Skeletal muscle satellite cell (primary cell): ENCODE measurements around the gene C2orf74.
"Not testable (repeated sequence)": the region's sequence is repeated elsewhere in the genome, so short reads cannot be mapped to it uniquely, and the experiment has no call there.

ENCODE experiments used
- H3K27me3 ChIP-seq: 2 replicates; pipeline ENCODE4 v1.7.0; 2013; ENCODE audit warnings: low read length; ENCODE audit not compliant: control insufficient read depth, insufficient read depth
- H3K36me3 ChIP-seq: 2 replicates; pipeline ENCODE4 v1.7.0; 2013; ENCODE audit warnings: mild to moderate bottlenecking, control low read depth, low read length; ENCODE audit not compliant: insufficient read depth
- H3K4me1 ChIP-seq: 2 replicates; pipeline ENCODE4 v1.7.0; 2013; ENCODE audit warnings: low read length; ENCODE audit not compliant: control insufficient read depth, insufficient read depth
- H3K4me2 ChIP-seq: 2 replicates; pipeline ENCODE4 v1.7.0; 2013; ENCODE audit warnings: mild to moderate bottlenecking, low read length
- H3K4me3 ChIP-seq: 2 replicates; pipeline ENCODE4 v1.7.0; 2013; ENCODE audit warnings: low read length
- H3K9ac ChIP-seq: 2 replicates; pipeline ENCODE4 v1.7.0; 2013; ENCODE audit warnings: mild to moderate bottlenecking, low read depth, low read length, moderate library complexity
- H3K9me3 ChIP-seq: replicated peaks from 2 replicates; pipeline ENCODE4 v1.7.0; 2013; ENCODE audit warnings: mild to moderate bottlenecking, control low read depth, low read length

The C2orf74 gene

DNA sequence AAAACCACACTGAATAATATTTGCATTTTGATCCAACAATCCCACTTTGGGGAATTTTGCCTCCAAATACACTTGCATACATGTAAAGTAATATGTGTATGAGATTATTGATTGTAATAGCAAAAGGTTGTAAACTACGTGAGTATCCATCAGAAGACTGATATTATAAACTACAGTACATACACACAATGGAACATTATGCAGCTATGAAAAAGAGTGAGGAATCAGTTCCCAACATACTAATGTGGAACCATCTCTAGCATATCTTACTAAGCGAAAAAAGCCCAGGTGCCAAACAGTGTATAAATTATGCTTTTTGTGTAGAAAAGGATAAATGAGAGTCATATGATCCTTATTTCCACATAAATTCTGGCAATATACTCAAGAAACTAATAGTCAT, 16.0 kb upstream of the C2orf74 start:
- H3K36me3 ChIP-seq = peaks cover 22% of the 10 kb centered on the region
- peak overlapping the region; percentile 99 for H3K4me2 ChIP-seq
- H3K4me1 ChIP-seq = peaks cover 6% of the 10 kb centered on the region
- peak overlapping the region; percentile 88 for H3K9ac ChIP-seq
- peak overlapping the region; percentile 97 for H3K4me3 ChIP-seq
- no peaks in the 10 kb centered on the region for H3K27me3 ChIP-seq
- H3K9me3 ChIP-seq = no peaks in the 10 kb centered on the region

DNA sequence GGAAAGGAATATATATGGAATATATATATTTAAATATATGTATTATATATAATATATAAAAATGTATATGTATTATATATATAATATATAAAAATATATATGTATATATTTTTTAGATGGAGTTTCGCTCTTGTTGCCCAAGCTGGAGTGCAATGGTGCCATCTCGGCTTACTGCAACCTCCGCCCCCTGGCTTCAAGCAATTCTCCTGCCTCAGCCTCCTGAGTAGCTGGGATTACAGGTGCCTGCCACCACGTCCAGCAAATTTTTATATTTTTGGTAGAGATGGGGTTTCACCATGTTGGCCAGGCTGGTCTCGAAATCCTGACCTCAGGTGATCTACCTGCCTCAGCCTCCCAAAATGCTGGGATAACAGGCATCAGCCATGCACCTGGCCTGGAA, 13.9 kb upstream of the C2orf74 start:
- not testable (repeated sequence) for H3K4me1 ChIP-seq, H3K27me3 ChIP-seq, H3K9ac ChIP-seq, H3K4me3 ChIP-seq, H3K9me3 ChIP-seq, H3K4me2 ChIP-seq
- H3K36me3 ChIP-seq = peaks cover 31% of the 10 kb centered on the region

DNA sequence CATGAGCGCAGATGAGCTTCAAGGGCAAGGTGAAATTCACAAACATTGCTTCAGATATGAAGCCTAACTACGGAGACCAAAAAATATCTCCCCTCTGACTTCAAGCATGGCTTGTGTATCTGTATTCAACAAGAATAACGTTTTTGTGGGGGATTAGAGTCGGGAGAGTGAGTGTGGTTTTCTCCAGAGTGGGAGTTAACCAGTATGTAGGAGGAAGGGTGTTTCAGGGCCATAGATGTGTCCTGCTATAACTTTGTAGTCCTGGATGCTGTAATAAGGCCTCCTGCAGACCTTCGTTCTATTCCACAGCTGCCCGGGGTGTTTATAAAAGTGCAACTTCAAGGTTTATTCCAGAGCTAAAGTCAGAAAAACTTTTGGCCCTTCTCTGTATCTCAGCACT, 12.9 kb upstream of the C2orf74 start:
- no peak overlapping the region for H3K4me3 ChIP-seq
- H3K9ac ChIP-seq = no peak overlapping the region
- no peak overlapping the region for H3K4me2 ChIP-seq
- peaks cover 6% of the 10 kb centered on the region for H3K4me1 ChIP-seq
- H3K9me3 ChIP-seq = no peaks in the 10 kb centered on the region
- peaks cover 31% of the 10 kb centered on the region for H3K36me3 ChIP-seq
- H3K27me3 ChIP-seq = no peaks in the 10 kb centered on the region

DNA sequence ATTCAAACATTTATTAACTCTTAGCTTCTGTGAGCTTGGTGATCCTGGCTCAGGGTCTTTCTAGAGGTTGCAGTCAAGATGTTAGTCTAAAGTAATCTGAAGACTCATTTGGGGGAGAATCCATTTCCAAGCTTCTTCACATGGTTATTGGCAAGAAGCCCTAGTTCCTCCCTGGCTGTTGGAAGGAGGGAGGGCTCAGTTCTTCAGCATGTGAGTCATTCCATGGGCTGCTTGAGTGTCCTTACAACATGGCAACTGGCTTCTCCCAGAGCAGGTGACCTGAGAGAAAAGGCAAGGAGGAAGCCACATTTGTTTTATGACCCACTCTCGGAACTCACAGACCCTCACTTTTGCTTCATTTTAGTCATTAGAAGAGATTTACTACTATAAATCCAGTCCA, 10.6 kb upstream of the C2orf74 start:
- H3K9ac ChIP-seq = no peak overlapping the region
- H3K9me3 ChIP-seq = no peaks in the 10 kb centered on the region
- no peaks in the 10 kb centered on the region for H3K27me3 ChIP-seq
- H3K4me1 ChIP-seq = no peaks in the 10 kb centered on the region
- H3K4me3 ChIP-seq = no peak overlapping the region
- no peak overlapping the region for H3K4me2 ChIP-seq
- peaks cover 26% of the 10 kb centered on the region for H3K36me3 ChIP-seq

DNA sequence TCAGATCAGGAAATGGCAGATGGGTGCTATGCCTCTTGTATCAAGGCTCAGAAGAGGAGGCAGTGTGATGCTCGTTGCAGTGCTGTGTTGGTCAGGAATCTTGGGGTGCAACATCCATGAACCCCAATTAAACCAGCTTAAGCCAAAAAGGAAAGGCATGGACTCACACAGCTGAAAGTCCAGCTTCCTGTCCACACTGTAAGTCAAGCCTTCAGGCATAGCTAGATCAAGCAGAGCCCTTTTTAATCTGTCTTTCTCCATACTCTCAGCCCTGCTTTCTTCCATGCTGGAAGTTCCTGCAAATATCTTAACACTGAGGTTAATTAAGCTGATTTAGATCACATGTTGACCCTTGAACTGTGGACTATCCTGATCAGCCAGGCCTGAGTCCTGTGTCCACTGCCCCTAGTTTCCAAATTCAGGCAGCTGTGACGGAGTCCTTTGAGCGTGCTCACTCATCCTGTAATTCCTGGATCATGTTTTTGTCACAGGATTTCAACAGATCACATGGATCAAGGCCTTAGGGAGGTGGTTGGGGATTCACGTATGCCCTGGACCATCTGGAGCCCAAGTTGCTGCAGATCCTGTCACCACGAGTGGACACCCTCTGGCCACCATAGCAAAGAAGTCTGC, 4.5 kb upstream of the C2orf74 start:
- H3K27me3 ChIP-seq = no peaks in the 10 kb centered on the region
- H3K4me1 ChIP-seq = no peaks in the 10 kb centered on the region
- no peak overlapping the region for H3K4me3 ChIP-seq
- H3K4me2 ChIP-seq = no peak overlapping the region
- no peaks in the 10 kb centered on the region for H3K9me3 ChIP-seq
- H3K36me3 ChIP-seq = peaks cover 4% of the 10 kb centered on the region
- no peak overlapping the region for H3K9ac ChIP-seq

DNA sequence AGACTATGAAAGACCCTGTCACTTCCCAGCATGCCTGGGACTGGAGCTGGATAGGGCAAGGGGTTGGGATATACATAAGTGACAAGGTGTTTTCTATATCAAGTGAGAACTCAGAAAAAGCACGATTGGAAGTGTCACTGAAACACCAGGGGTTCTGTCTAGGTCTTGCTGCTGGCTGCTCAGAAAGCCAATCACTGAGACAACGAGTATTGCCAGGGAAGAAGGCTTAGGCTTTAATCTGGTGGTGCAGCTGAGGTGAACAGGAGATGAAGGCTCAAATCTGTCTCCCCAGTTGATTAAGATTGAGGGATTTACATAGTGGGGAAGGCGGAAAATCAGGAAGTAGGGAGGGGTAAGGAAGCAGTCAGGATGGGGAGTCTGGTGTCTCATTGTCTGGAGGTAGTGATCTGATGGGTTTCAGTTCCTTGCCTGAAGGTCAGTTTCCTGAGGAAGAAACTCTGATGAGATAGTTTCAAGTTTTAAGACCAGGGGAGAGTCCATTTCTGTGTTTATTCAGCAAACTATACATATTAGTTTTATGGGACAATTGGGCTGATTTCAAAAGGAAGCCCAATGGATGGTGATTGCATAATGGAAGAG, 3.5 kb upstream of the C2orf74 start:
- Histone ChIP-seq H3K9ac (no peak overlapping the region), H3K27me3 (no peaks in the 10 kb centered on the region)

DNA sequence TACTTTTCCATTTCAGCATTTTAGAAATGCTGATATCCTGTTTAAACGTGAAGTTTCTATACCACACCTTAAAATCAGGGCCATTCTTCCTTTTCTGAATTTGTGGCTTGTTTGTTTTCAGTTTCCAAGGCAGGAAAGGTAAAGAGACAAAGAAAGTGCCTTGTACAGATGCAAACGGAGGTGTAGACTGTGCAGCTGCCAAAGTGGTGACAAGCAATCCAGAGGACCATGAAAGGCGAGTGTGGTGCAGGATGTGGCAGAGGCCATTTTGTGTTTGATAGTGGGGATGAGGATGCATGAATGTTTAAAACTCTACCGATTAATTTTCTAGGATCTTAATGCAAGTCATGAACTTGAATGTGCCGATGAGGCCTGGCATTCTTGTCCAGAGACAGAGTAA, 733 bp downstream of the C2orf74 start:
- Histone ChIP-seq H3K4me1 (no peaks in the 10 kb centered on the region), H3K9me3 (no peaks in the 10 kb centered on the region), H3K36me3 (peaks cover 17% of the 10 kb centered on the region), H3K4me3 (no peak overlapping the region), H3K9ac (no peak overlapping the region), H3K27me3 (no peaks in the 10 kb centered on the region), H3K4me2 (no peak overlapping the region)

More for the DNA sequence above, 3.5 kb upstream of the C2orf74 start:
- no peak overlapping the region for H3K4me2 ChIP-seq
- H3K9me3 ChIP-seq = no peaks in the 10 kb centered on the region
- peaks cover 4% of the 10 kb centered on the region for H3K36me3 ChIP-seq
- H3K4me1 ChIP-seq = no peaks in the 10 kb centered on the region
- H3K4me3 ChIP-seq = no peak overlapping the region

DNA sequence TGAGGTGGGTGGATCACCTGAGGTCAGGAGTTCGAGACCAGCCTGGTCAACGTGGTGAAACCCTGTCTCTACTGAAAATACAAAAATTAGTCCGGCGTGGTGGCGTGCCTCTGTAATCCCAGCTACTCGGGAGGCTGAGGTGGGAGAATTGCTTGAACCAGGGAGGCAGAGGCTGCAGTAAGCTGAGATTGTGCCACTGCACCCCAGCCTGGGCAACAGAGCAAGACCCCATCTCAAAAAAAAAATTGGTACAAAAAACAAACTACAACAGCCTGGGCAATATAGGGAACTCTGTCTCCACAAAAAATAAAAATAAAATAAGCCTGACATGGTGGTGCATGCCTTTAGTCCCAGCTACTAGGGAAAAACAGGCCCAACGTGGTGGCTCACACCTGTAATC, 3.1 kb downstream of the C2orf74 start:
- H3K4me2 ChIP-seq, H3K9me3 ChIP-seq, H3K4me1 ChIP-seq, H3K4me3 ChIP-seq, H3K9ac ChIP-seq, H3K27me3 ChIP-seq: not testable (repeated sequence)
- peaks cover 13% of the 10 kb centered on the region for H3K36me3 ChIP-seq

DNA sequence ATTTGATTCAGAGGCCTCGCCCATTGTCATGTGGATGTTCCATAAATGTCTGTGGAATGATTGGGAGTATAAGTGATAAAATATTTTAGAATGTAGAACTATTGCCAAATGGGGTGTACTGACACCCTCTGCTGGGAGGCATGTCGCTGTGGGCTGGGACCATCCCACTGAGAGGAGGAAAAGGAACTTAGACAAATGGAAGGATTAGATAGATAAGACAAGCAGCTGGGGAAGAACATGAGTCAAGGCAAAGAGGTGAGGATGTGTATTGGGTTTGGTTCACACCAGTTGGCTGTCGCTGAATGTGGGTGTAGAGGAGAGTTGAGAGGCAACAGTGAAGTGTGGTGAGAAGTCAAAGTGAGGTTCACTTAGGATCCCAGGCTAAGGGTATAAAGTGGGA, 4.0 kb downstream of the C2orf74 start:
- Histone ChIP-seq H3K9me3 (no peaks in the 10 kb centered on the region), H3K4me2 (no peak overlapping the region), H3K4me3 (no peak overlapping the region), H3K9ac (no peak overlapping the region), H3K27me3 (no peaks in the 10 kb centered on the region), H3K4me1 (no peaks in the 10 kb centered on the region), H3K36me3 (peaks cover 13% of the 10 kb centered on the region)

DNA sequence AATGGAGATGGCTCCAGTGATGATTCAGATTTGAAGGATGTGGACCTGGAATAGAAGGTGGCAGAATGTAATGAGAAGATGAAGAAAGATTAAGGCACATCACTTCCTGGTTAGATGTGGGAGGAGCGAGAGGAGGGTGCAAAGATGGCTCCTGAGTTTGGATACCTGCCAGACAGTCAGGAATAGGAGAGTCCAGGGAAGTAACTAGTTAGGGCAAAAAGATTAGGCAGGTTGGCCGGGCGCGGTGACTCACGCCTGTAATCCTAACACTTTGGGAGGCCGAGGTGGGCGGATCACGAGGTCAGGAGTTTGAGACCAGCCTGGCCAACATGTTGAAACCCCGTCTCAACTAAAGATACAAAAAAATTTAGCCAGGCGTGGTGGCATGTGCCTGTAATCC, 5.6 kb downstream of the C2orf74 start:
- Histone ChIP-seq H3K4me3 (no peak overlapping the region), H3K27me3 (no peaks in the 10 kb centered on the region), H3K9me3 (no peaks in the 10 kb centered on the region), H3K36me3 (peaks cover 13% of the 10 kb centered on the region), H3K9ac (no peak overlapping the region), H3K4me1 (no peaks in the 10 kb centered on the region), H3K4me2 (no peak overlapping the region)

DNA sequence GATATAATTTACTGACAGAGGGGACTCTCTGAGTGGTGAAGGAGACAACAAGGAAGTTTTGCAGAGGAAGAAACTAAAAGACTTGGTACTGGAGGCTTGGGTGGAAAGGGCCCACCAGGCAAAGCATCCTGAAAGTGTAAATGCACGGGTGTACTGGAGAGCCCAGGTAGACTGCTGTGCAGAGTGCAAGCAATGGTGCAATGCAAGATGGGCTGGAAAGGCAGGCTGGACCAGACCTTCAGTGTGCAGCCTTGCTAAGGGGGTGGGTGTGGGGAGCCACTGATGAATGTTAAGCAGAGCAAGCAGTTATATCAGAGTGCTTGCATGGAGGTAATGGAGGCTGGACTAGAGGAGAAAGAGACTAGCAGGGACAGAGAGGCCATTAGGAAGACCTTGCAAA, 10.7 kb downstream of the C2orf74 start:
- H3K36me3 ChIP-seq = no peaks in the 10 kb centered on the region
- no peak overlapping the region for H3K4me2 ChIP-seq
- peaks cover 7% of the 10 kb centered on the region for H3K4me1 ChIP-seq
- H3K27me3 ChIP-seq = no peaks in the 10 kb centered on the region
- H3K9ac ChIP-seq = no peak overlapping the region
- no peak overlapping the region for H3K4me3 ChIP-seq
- H3K9me3 ChIP-seq = no peaks in the 10 kb centered on the region

DNA sequence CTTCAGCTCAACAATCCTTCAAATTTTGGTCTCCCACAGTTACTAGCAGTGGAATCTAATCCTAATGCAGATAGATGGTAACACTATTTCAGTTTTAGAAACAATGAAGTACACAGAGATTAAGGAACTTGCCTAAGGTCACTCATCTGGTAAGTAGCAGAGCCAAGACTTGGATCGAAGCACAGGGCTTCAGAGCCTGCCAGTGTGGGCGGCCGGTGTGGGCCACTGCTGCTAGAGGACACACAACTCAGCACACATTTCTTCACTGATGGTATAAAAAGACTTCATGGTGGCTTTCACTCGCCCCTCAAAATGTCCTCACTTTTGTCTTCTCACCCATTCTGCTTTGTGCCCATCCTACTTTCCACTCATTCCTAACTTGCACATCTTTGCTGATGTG, 11.1 kb downstream of the C2orf74 start:
- no peak overlapping the region for H3K4me3 ChIP-seq
- H3K36me3 ChIP-seq = no peaks in the 10 kb centered on the region
- H3K27me3 ChIP-seq = no peaks in the 10 kb centered on the region
- no peak overlapping the region for H3K4me2 ChIP-seq
- H3K9me3 ChIP-seq = no peaks in the 10 kb centered on the region
- no peak overlapping the region for H3K9ac ChIP-seq
- peaks cover 11% of the 10 kb centered on the region for H3K4me1 ChIP-seq
